DOHH2 (cell line): ENCODE results near the gene TEKT5.

Experiments
- H3F3A ChIP-seq: fragments of 200-600 bp; sonication (generic), shearing (Covaris generic); 2 replicates; pipeline ENCODE4 v1.6.0; 2016; ENCODE audit warnings: antibody characterized with exemption, mild to moderate bottlenecking; ENCODE audit not compliant: control insufficient read depth, insufficient read depth
- H3K27ac ChIP-seq: fragments of 200-600 bp; sonication (generic); 2 replicates; pipeline ENCODE4 v1.5.1; 2014; ENCODE audit warnings: low read depth, mild to moderate bottlenecking, low read length, moderate library complexity
- H3K27me3 ChIP-seq: fragments of 200-600 bp; sonication (generic); 2 replicates; pipeline ENCODE4 v1.6.1; 2014; ENCODE audit warnings: mild to moderate bottlenecking, low read length, mixed read lengths; ENCODE audit not compliant: control insufficient read depth
- H3K36me3 ChIP-seq: fragments of 200-600 bp; sonication (generic); 2 replicates; pipeline ENCODE4 v1.6.1; 2014; ENCODE audit warnings: mild to moderate bottlenecking, low read length, moderate library complexity, mixed read lengths; ENCODE audit not compliant: control insufficient read depth
- H3K4me1 ChIP-seq: fragments of 200-600 bp; sonication (generic); 2 replicates; pipeline ENCODE4 v1.6.1; 2014; ENCODE audit warnings: mild to moderate bottlenecking, low read length, mixed read lengths; ENCODE audit not compliant: control insufficient read depth
- H3K4me2 ChIP-seq: fragments of 200-600 bp; sonication (generic); 2 replicates; pipeline ENCODE4 v1.6.0; 2014; ENCODE audit warnings: mild to moderate bottlenecking, low read length, moderate library complexity
- H3K4me3 ChIP-seq: fragments of 200-600 bp; sonication (generic); 2 replicates; pipeline ENCODE4 v1.5.1; 2014; ENCODE audit warnings: mild to moderate bottlenecking, low read length, mixed read lengths
- H3K79me2 ChIP-seq: fragments of 200-600 bp; sonication (generic); 2 replicates; pipeline ENCODE4 v1.6.1; 2014; ENCODE audit warnings: mild to moderate bottlenecking, low read length, mixed read lengths; ENCODE audit not compliant: control insufficient read depth
- H3K9me2 ChIP-seq: fragments of 200-600 bp; sonication (generic); replicated peaks from 2 replicates; pipeline ENCODE4 v1.6.1; 2014; ENCODE audit warnings: mild to moderate bottlenecking, low read length, mixed read lengths; ENCODE audit not compliant: control insufficient read depth
- H3K9me3 ChIP-seq: fragments of 200-600 bp; sonication (generic); 2 replicates; pipeline ENCODE4 v1.6.1; 2014; ENCODE audit warnings: antibody characterized with exemption, low read length, mixed read lengths; ENCODE audit not compliant: control insufficient read depth, insufficient read depth
- H4K20me1 ChIP-seq: fragments of 200-600 bp; sonication (generic); 2 replicates; pipeline ENCODE4 v1.6.0; 2014; ENCODE audit warnings: low read depth, mild to moderate bottlenecking, antibody characterized with exemption, low read length, moderate library complexity; ENCODE audit not compliant: control insufficient read depth, insufficient read depth
- EZH2phosphoT487 ChIP-seq: fragments of 200-600 bp; sonication (generic); IDR thresholded peaks from 2 replicates; pipeline ENCODE4 v1.6.1; 2017; ENCODE audit warnings: borderline replicate concordance, mild to moderate bottlenecking, antibody characterized with exemption, low read length, moderate library complexity, mixed read lengths
- TF ChIP-seq, protein P1 (sequence below): fragments of 200-600 bp; sonication (generic); IDR thresholded peaks from one replicate; pipeline ENCODE4 v1.5.1; 2014; ENCODE audit warnings: antibody characterized with exemption, mild to moderate bottlenecking, low read depth, low read length; ENCODE audit not compliant: poor library complexity, severe bottlenecking

TEKT5 gene

GRCh38 chr16:10646581-10647263 lies 48.0 kb downstream of the TEKT5 start:
- Histone ChIP-seq H3K9me2 (no peaks in the 10 kb centered on the region), H3K27me3 (no peaks in the 10 kb centered on the region), H3K4me1 (no peaks in the 10 kb centered on the region), H3K79me2 (no peaks in the 10 kb centered on the region), H3K4me3 (no peak overlapping the region), H3K36me3 (no peaks in the 10 kb centered on the region), H3F3A (no peaks in the 10 kb centered on the region), H3K27ac (no peak overlapping the region), H3K4me2 (no peak overlapping the region), H4K20me1 (no peaks in the 10 kb centered on the region), H3K9me3 (no peaks in the 10 kb centered on the region)
- no peak for TF ChIP-seq EZH2phosphoT487

DNA sequence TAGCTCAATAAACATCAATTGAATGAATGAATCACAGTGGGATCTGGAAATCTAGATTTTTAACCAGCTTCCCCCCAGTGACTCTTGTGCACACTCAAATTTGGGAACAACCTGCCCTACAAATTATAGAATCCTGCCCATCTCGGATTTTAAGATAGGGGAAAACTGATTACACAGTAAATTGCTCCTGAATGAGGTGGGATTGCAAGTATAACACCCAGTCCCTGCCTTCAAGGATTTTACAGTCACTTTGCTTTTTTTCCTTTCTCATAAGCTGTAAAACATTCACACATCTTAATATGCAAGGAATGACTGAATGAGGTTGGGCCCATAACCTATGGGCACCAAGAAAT lies 48.5 kb downstream of the TEKT5 start:
- Histone ChIP-seq H3K9me3 (no peaks in the 10 kb centered on the region), H3K9me2 (no peaks in the 10 kb centered on the region), H3K27ac (no peak overlapping the region), H3K4me2 (no peak overlapping the region), H3K4me3 (no peak overlapping the region), H3K36me3 (no peaks in the 10 kb centered on the region), H4K20me1 (no peaks in the 10 kb centered on the region), H3K27me3 (no peaks in the 10 kb centered on the region), H3K4me1 (no peaks in the 10 kb centered on the region), H3F3A (no peaks in the 10 kb centered on the region), H3K79me2 (no peaks in the 10 kb centered on the region)
- no peak for TF ChIP-seq EZH2phosphoT487
- TF ChIP-seq, protein P1, sequence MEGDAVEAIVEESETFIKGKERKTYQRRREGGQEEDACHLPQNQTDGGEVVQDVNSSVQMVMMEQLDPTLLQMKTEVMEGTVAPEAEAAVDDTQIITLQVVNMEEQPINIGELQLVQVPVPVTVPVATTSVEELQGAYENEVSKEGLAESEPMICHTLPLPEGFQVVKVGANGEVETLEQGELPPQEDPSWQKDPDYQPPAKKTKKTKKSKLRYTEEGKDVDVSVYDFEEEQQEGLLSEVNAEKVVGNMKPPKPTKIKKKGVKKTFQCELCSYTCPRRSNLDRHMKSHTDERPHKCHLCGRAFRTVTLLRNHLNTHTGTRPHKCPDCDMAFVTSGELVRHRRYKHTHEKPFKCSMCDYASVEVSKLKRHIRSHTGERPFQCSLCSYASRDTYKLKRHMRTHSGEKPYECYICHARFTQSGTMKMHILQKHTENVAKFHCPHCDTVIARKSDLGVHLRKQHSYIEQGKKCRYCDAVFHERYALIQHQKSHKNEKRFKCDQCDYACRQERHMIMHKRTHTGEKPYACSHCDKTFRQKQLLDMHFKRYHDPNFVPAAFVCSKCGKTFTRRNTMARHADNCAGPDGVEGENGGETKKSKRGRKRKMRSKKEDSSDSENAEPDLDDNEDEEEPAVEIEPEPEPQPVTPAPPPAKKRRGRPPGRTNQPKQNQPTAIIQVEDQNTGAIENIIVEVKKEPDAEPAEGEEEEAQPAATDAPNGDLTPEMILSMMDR: no peak

DNA sequence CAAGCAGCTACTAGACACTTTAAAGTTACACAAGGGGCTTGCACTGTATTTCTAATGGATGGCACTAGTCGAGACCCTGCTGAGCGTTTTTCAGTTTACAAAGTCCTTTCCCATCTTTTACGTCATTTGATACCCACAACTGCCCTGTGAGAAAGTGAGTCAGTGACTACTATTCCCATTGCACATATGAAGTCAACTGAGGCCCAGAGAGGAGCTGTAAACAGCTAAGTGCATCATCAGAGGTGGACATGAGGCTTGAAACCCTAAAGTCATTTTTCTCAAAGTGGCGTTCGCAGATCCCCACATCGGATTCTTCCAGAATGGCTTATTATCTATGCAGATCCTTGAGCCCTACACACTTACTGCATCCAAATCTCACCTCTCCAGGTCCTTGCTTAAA lies 50.6 kb downstream of the TEKT5 start:
- no peaks in the 10 kb centered on the region for H3K9me3 ChIP-seq
- no peaks in the 10 kb centered on the region for H3K36me3 ChIP-seq

DNA sequence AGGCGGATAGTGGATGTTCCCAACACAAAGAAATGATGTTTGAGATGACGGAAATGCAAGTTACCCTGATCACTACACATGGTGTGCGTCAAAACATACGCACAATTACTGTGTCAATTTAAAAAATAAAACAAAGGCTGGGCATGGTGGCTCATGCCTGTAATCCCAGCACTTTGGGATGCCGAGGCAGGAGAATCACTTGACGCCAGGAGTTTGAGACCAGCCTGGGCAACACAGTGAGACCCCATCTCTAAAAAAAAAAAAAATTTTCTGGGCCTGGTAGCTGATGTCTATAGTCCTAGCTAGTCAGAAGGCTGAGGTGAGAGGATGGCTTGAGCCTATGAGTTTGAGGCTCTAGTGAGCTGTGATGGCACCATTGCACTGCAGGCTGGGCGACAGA lies 51.8 kb downstream of the TEKT5 start:
- H3K36me3 ChIP-seq: no peaks in the 10 kb centered on the region
- no peak for TF ChIP-seq EZH2phosphoT487
- TF ChIP-seq, protein P1: no peak
- H3K27ac ChIP-seq: no peak overlapping the region
- no peaks in the 10 kb centered on the region for H3K4me1 ChIP-seq
- no peak overlapping the region for H3K4me3 ChIP-seq
- H3K27me3 ChIP-seq: no peaks in the 10 kb centered on the region
- no peaks in the 10 kb centered on the region for H3K9me3 ChIP-seq
- no peaks in the 10 kb centered on the region for H3K79me2 ChIP-seq
- H3F3A ChIP-seq: no peaks in the 10 kb centered on the region
- no peak overlapping the region for H3K4me2 ChIP-seq
- H4K20me1 ChIP-seq: no peaks in the 10 kb centered on the region
- no peaks in the 10 kb centered on the region for H3K9me2 ChIP-seq

More for the DNA sequence above, 50.6 kb downstream of the TEKT5 start:
- H4K20me1 ChIP-seq: no peaks in the 10 kb centered on the region
- no peaks in the 10 kb centered on the region for H3F3A ChIP-seq
- H3K27ac ChIP-seq: no peak overlapping the region
- no peak overlapping the region for H3K4me3 ChIP-seq
- TF ChIP-seq, protein P1: no peak
- TF ChIP-seq EZH2phosphoT487: no peak
- no peak overlapping the region for H3K4me2 ChIP-seq
- H3K79me2 ChIP-seq: no peaks in the 10 kb centered on the region
- H3K27me3 ChIP-seq: no peaks in the 10 kb centered on the region
- H3K4me1 ChIP-seq: no peaks in the 10 kb centered on the region
- H3K9me2 ChIP-seq: no peaks in the 10 kb centered on the region
